Measurements from ENCODE around the gene FAM117B.
"Not testable (repeated sequence)": the region's sequence is repeated elsewhere in the genome, so short reads cannot be mapped to it uniquely, and the experiment has no call there.

Gene FAM117B

DNA sequence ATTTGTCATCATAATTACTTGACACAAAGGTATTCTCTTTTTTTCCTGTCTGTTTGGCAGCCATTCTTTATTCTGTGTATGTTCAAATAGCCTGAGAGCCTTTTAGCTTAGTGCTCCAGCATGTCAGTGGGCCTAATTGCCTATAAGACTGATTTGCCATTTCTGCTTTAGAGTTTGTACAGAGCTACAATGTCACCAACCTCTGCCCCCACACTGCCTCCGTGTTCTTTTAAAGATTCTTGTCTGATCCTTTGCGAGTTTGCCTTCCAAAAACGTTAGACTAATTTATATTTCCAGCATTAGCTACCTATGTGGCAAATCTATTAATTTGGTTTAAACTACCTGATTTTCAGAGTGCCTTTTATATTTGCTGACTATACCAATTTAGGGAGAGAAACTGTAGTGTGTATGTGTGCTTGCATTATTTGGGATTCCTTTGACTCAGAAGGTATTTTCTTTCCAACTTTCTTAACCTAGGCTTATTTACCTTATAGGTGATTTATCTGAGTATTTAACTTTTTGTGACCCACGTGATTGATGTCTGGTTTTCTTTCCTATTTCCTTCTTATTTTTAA lies 70.8 kb downstream of the FAM117B start:
- DNase-seq, result no peak

DNA sequence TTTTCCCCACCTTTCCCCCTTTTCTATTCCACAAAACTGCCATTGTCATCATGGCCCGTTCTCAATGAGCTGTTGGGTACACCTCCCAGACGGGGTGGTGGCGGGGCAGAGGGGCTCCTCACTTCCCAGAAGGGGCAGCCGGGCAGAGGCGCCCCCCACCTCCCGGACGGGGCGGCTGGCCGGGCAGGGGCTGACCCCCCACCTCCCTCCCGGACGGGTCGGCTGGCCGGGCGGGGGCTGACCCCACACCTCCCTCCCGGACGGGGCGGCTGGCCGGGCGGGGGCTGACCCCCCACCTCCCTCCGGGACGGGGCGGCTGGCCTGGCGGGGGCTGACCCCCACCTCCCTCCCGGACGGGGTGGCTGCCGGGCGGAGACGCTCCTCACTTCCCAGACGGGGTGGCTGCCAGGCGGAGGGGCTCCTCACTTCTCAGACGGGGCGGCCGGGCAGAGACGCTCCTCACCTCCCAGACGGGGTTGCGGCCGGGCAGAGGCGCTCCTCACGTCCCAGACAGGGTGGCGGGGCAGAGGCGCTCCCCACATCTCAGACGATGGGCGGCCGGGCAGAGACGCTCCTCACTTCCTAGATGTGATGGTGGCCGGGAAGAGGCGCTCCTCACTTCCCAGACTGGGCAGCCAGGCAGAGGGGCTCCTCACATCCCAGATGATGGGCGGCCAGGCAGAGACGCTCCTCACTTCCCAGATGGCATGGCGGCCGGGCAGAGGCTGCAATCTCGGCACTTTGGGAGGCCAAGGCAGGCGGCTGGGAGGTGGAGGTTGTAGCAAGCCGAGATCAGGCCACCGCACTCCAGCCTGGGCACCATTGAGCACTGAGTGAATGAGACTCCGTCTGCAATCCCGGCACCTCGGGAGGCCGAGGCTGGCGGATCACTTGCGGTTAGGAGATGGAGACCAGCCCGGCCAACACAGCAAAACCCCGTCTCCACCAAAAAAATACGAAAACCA lies 80.5 kb downstream of the FAM117B start:
- not testable (repeated sequence) for DNase-seq

DNA sequence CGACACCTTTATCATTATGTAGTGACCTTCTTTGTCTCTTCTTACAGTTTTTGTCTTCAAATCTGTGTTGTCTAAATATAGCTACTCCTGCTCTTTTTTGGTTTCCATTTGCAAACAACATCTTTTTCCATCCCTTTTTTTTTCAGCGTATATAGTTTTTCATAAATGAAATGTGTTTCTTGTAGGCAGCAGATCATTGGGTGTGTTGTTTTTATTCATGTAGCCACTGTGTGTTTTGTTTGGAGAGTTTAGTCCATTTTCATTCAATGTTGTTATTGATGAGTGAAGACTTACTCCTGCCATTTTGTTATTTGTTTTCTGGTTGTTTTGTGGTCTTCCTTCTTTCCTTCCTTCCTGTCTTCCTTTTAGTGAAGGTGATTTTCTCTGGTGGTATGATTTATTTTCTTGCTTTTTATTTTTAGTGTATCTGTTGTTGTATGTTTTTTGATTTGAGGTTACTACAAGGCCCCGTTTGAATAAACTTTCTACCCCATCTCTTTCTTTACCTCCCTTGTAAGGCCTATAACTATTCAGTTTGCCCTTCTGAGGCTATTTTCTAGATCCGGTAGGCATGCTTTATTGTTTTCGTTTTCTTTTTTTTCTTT lies 81.4 kb downstream of the FAM117B start:
- no peak for DNase-seq

DNA sequence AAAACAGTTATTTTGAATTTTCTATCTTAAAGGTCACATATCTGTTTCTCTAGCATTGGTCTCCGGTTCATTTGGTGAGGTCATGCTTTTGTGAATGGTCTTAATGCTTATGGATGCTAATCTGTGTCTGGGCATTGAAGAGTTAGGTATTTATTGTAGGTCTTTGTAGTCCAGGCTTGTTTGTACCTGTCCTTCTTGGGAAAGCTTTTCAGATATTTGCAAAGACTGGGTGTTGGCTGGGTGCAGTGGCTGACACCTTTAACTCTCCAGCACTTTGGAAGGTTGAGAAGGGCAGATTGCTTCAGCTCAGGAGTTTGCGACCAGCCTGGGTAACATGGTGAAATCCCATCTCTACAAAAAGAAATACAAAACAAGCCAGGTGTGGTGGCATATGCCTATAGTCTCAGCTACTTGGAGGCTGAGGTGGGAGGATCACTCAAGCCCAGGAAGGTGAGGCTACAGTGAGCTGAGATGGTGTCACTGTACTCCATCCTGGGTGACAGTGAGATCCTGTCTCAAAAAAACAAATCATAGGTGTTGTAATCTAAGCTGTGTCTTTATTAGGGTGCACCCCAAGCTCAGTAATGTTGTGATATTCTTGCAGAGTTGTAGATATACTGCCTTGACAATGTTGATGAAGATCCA lies 82.3 kb downstream of the FAM117B start:
- no peak for DNase-seq

DNA sequence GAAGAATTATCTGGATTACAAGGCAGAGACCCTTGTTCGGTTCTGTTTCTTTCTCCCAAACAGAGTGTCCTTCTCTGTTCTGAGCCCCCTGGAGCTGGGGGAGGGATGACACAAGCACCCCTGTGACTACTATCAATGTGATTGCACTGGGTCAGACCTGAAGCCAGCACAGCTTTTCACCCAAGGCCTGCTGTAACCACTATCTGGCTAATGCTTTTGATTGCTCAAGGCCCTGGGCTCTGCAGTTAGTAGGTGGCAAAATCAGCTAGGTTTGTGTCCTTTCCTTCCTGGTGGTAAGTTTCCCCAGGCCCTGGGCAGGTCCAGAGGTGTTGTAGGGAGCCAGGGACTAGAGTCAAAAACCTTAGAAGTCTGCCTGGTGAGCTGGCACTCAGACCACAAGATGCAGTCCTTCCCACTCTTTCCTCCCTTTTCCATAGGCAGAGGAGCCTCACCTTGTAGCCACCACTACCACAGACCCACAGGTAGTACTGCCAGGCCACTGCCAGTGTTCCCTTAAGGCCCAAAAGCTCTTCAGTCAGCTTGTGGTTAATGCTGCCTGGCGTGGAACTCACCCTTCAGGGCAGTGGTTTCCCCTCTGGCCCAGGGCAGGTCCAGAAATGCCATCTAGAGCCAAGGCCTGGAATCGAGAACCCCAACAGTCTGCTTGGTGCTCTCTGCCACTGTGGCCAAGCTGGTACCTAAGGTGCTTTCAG lies 83.0 kb downstream of the FAM117B start:
- no peak for DNase-seq

DNA sequence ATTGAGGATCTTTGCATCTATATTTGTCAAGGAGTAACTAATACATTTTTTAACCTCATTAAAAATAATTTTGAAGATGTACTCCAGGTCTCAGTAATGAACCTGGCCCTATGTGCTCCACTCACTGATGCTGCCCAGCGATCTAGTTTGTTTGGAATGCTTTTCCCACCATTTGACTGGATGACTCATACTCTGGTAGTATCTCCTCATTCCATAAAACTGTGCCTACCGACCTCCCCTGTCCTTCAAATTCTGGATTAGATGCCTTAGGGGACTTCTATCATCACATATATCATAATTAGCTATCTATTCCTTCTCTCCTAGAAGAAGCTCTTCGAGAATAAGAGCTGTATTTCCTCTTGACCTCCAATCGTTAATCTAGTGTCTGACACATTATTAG lies 83.8 kb downstream of the FAM117B start:
- DNase-seq, result no peak

DNA sequence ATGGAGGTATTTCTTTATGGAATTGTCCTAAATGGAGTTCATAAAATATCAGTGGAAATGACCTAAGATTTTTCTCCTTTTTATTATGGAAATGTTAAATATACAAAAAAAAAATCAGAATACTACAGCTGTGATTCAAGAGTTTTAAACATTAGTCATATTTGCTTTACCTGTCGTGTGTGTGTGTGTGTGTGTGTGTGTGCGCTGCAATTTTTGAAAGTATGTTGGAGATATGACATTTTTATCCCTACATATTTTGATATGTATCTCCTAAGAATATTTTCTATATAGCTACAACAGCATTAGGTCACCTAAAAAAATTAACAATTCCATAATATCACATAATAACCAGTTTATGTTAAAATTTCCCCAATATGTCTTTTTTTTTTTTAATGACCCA lies 85.5 kb downstream of the FAM117B start:
- DNase-seq, result no peak

DNA sequence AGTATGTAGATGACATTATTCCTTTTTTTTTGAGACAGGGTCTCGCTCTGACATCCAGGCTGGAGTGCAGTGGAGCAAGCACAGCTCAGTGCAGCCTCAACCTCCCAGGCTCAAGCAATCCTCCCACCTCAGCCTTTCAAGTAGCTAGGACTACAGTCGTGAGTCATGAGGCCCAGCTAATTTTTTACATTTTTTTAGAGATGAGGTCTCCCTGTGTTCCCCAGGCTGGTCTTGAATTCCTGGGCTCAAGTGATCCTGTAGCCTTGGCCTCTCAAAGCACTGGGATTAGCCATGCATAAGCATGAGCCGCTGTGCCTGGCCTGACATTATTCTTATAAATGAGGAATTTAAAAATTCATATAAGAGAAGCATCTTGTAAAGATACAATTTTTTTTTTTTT lies 86.9 kb downstream of the FAM117B start:
- no peak for DNase-seq

DNA sequence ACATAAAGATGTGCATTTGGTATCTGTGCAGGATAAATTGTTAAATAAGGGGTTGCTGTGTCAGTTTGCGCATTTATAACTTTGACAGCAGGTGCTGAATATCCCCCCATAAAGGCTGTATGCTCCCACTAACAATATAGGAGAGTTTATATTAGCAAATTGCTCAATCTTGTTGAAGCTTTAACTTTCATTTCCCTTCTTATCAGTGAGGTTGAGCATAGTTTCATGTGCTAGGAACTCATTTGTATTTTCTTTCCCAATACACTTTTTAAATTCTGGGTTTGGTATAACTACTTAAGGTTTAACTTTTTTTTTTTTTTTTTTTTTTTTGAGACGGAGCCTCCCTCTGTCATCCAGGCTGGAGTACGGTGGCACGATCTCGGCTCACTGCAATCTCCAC lies 89.0 kb downstream of the FAM117B start:
- DNase-seq, result no peak

DNA sequence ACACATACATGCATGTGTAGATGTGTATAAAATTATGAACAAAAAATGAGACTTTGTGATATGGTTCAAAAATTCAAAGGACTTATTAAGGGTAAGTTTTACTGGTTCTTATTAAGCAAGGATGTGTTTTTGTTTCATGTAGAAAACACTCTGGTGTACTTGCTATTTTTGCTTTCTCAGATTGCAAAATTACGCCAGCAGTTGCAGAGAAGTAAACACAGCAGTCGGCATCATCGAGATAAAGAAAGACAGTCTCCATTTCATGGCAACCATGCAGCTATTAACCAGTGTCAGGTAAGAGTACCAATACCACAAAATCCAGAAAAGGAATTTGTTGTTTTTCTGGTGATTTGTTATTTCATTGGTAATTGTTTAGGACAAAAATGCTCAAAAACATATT lies 91.3 kb downstream of the FAM117B start:
- DNase-seq, result no peak

DNA sequence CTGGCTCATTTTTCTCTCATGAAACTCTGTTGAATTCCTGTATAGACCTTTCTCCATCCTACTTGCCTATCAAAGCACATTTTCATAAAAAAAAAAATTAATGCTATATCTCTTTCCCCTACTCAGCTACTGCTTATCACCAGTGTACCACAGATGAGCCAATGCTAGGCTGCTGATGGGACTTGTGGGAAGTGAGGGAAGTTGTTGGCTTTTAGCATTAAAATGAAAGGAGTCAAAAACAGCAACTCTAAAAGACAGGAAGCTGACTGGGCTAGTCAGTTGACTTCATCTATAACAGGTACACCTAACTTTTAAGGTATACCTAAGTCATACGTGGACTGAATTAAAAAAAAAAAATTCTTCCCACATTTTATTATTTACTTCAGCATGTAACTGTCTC lies 102.1 kb downstream of the FAM117B start:
- no peak for DNase-seq

DNA sequence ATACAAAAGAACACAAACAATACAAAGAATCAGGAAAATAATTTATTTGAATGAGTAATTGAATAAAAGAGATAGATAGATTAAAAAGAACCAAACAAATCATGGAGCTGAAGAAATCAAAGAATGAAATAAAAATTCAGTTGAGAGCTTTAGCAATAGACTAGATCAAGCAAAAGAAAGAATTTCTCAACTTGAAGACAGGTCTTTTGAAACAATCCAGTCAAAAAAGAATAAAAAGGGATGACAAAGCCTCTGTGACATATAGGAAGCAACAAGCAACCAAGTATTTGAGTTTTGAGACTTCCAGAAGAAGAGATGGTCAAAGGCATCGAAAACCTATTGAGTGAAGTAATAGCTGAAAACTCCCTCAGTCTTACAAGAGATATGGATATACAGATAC lies 108.8 kb downstream of the FAM117B start:
- DNase-seq, result no peak

DNA sequence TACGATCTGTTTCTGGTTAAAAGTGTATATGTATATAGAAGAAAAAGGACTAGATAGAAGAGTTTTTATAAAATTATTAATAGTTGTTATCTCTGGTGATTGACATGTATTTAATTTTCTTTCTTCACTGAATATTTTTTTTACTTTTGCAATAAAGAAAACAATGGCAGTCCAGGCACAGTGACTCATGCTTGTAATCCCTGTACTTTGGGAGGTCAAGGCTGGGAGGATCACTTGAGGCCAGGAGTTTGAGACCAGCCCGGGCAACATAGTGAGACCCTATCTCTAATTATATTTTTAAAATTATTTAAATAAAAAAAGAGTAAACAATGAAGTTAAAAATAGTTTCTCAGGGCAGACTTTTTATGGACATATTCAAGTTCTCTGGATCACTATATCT lies 114.7 kb downstream of the FAM117B start:
- DNase-seq, result no peak

DNA sequence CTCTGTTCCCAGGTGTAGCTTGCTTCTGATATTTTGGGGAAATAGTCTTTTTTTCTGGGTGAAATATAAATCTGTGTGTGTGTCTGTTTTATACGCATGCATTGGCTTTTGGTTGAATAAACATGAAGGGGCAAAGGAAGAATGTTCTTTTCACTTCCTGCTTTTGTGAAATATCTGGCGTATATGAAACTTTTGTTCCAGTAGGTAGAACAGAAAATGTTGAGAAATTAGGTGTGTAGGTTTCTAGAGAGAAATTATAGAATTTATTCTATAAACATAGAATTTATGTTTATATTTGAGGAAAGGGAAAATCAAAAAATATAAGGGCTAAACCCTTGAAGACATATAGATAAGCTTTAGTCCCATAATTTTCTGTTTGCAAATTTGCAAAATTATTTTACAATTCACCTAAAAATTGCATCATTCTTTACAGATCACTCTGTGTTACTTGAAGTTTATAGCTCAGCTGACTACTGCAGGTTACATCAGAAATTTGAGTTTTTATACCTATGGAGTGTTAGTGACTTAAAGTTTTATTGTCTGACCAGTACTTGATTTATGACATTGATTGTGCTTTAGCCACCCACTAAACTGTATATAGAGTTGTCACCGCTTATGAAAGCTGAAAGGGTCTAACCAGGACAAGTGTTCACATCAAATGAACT lies 116.1 kb downstream of the FAM117B start:
- DNase-seq, result no peak

DNA sequence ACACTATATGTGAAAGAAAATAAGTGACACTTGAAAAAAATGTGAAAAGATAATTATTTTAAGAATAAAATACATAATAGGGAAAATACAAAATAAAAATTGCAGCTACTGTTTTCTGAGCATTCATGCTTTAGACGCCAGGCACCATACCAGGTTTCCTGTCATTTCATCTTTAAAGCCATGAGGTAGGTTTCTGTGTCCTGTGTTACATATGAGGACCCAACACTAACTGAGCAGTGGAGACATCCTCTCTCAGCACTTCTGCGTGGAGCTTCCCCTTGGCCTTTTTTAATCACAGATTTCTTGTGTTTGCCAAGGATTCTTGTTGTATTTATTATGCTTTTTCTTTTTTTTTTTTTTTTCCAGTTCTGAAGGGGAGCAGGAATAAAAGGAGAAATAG lies 117.3 kb downstream of the FAM117B start:
- no peak for DNase-seq

DNA sequence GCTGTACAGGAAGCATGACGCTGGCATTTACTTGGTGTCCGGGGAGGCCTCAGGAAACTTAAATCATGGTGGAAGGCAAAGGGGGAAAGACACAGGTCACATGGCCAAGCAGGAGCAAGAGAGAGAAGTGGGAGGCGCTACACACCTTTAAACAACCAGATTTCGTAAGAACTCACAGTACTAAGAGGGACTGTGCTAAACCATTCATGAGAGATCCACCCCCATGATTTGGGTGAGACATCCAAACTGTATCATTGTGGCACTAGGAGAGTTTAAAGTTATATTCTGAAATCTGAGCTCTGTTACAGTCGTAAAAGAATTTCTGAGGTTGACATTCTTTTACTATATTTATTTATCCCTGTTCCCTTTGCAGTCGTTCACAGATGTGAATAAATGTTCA lies 120.2 kb downstream of the FAM117B start:
- DNase-seq, result no peak

DNA sequence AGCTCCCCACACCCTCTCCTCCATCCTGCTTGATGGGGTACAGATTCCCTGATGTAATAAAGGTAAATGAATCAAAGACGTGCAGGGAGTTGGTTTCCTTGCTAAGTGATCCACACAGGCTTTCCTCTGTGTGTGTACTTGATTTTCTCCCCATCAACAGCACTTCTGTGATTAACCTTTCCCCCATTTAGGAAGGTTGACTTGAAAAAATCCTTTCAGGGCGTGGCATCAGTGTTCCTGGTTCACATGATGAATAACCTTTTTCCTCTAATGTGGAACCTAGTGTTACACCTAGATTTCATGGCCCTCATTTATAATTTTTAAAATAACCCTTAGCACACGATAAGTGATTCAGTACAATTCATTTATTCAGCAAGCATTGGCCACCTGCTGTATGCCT lies 121.8 kb downstream of the FAM117B start:
- no peak for DNase-seq

DNA sequence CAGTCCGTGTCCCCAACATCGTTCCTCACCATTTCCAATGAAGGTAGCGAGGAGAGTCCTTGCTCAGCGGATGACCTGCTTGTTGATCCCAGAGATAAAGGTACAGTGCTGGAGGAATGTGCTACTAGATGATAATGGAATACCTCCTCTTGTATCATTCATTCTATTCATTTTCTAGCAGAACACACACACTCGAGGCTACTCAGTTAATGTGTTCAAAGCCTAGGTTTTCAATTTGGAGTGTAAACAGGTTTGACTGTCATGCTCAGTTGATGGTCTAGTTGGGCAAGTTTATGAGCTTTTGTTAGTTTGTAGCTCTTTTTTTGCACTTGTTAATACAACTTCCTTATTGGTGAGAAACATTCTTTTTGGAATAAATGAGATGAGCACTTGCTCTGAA lies 122.6 kb downstream of the FAM117B start:
- DNase-seq, result no peak

DNA sequence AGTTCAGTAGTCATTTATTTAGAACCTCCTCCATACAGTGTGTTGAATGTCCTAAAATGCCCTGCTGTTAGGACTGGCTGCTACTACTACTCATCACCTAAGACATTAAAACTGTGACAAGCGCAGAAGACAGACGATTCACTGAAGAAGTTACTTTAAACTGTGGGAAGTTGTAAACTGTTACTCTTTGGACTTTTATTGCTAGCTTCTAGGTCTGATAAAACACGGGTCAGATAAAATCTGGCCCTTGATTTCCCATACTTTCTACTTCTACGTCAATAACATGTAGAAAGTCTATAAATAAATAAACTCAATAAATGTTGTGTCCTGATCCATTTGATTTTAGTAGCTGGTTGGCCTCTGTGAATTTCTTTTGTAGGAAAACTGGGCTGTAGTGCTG lies 123.4 kb downstream of the FAM117B start:
- no peak for DNase-seq

DNA sequence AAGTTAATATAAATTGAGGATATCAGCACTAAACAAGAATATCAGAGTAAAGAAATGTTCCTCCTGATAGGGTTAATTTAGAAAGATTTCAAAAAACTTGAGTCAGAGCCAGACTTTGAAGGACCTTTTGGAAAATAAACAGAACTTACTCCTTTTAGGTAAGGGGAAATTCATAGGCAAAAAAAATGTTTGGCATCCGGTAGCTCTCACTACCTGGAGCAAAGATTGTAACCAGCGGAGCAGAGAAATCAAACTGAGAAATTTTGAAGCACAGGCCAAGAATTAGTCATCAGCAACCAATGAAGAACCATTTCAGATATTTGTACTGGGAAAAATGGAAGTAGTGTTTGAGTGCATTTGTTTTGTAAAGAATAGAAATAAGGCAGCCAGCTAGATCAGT lies 123.8 kb downstream of the FAM117B start:
- no peak for DNase-seq

DNA sequence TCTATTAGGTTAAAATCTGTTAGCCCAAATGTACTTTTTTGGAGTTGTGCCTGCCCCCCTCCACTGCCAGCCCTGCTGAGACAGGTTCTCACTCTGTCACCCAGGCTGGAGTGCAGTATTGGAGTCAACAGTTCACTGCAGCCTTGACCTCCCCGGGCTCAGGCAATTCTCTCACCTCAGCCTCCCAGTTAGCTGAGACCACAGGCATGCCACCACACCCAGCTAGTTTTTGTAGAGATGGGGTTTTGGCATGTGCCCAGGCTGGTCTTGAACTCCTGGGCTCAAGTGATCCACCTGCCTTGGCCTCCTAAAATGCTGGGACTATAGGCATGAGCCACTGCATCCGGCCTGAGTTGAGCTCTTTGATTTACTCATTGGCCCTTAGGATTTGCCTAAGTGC lies 126.1 kb downstream of the FAM117B start:
- no peak for DNase-seq

DNA sequence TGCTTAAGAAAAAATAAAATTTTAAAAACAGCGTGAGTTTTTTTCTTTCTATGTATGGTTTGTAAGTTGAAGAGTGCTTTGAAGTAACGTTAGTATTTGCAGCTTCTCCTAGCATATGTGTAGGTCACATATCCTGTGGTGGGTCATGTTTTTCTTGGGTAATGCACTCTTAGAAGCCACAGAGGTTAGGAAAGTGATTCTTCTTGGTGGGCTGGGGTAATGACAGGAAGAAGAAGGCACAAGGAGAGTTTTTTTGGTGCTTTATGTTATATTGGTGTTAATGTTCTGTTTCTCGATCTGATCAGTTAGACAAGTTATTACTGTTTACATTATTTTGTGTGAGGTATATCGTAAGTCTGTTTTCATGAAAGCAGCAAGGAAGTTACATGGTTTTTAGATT lies 127.8 kb downstream of the FAM117B start:
- no peak for DNase-seq
